PFSK-1 (cell line): ENCODE measurements around the gene BNIP5.

Experiments used
- FOXP2 ChIP-seq: optimal IDR thresholded peaks from 2 replicates; pipeline ENCODE3; 2011; ENCODE audit warnings: borderline replicate concordance, control low read depth, inconsistent platforms; ENCODE audit not compliant: insufficient read depth; ENCODE audit errors: extremely low read length, extremely low read depth
- POLR2AphosphoS5 ChIP-seq: IDR thresholded peaks from 2 replicates; pipeline ENCODE4 v1.6.1; 2012; ENCODE audit warnings: low read depth, mild to moderate bottlenecking, control low read depth, low read length, moderate library complexity
- SIN3A ChIP-seq: IDR thresholded peaks from 2 replicates; pipeline ENCODE4 v1.6.1; 2012; ENCODE audit warnings: mild to moderate bottlenecking, low read length, moderate library complexity, borderline replicate concordance; ENCODE audit not compliant: insufficient read depth
- TAF1 ChIP-seq: IDR thresholded peaks from 2 replicates; pipeline ENCODE4 v1.6.1; 2012; ENCODE audit warnings: low read length, control low read depth, borderline replicate concordance; ENCODE audit not compliant: insufficient read depth
- TF ChIP-seq, protein P1 (sequence below), 2 experiments: IDR thresholded peaks; 2 replicates each; pipeline versions ENCODE4 v1.6.1 to v1.8.0; 2011 to 2012; ENCODE audit warnings: low read depth in 2 of 2, low read length in 2 of 2, control low read depth in 1 of 2, inconsistent platforms in 1 of 2, mild to moderate bottlenecking in 1 of 2, moderate library complexity in 1 of 2; ENCODE audit not compliant: insufficient read depth in 1 of 2

Gene BNIP5

DNA sequence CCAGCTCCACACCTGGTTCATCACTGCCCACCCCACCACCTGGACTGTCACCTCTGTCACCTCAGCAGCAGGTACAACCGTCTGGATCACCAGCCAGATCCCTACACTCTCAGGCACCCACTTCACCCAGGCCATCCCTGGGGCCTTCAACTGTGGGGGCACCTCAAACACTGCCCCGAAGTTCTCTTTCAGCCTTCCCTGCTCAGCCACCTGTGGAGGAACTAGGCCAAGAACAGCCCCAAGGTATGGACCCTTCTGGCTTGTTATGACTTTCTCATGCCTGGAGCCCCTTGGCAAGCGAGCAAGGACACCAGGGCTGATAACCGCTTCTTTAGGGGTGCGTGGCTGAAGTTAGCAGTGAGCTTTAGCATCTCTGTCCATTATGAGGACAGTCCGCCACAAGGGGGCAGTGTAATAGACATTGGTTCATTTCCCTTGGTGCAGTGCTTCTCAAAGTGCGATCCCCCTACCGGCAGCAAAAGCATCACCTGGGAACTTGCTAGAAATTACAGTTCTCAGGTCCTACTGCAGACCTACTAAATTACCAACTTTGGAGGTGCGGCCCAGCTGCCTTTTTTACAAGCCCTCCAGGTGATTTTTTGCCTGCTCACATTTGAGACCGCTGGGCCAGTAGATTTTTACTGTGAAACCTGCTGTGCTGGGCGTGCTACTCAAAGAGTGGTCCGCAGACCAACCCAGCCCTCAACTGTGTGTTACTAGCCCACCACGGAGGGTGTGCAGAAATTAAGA is 34.3 kb downstream of the BNIP5 start:
- TF ChIP-seq POLR2AphosphoS5 (no peak), TAF1 (no peak), SIN3A (no peak), FOXP2 (no peak)
- TF ChIP-seq, protein P1, sequence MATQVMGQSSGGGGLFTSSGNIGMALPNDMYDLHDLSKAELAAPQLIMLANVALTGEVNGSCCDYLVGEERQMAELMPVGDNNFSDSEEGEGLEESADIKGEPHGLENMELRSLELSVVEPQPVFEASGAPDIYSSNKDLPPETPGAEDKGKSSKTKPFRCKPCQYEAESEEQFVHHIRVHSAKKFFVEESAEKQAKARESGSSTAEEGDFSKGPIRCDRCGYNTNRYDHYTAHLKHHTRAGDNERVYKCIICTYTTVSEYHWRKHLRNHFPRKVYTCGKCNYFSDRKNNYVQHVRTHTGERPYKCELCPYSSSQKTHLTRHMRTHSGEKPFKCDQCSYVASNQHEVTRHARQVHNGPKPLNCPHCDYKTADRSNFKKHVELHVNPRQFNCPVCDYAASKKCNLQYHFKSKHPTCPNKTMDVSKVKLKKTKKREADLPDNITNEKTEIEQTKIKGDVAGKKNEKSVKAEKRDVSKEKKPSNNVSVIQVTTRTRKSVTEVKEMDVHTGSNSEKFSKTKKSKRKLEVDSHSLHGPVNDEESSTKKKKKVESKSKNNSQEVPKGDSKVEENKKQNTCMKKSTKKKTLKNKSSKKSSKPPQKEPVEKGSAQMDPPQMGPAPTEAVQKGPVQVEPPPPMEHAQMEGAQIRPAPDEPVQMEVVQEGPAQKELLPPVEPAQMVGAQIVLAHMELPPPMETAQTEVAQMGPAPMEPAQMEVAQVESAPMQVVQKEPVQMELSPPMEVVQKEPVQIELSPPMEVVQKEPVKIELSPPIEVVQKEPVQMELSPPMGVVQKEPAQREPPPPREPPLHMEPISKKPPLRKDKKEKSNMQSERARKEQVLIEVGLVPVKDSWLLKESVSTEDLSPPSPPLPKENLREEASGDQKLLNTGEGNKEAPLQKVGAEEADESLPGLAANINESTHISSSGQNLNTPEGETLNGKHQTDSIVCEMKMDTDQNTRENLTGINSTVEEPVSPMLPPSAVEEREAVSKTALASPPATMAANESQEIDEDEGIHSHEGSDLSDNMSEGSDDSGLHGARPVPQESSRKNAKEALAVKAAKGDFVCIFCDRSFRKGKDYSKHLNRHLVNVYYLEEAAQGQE (IDR thresholded peaks at IDR 0.05; ENCODE audit: insufficient read depth in 1 of 2, low read depth in 2 of 2, low read length in 2 of 2), result no peak

DNA sequence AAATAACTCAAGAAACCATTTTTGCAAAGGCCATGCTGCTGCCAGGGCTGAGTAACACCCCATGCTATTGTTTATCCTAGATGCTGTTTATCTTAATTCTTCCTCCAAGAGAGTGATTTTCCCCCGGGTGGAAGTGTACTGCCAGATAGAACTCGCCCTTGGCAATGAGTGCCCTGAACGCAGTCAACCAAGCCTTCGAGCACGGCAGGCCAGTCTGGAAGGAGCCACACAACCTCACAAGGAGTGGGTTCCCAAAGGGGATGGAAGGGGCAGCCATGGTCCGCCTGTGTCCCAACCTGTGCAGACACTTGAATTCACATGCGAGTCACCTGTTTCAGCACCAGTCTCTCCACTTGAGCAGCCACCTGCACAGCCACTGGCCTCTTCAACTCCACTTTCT is 34.9 kb downstream of the BNIP5 start:
- TF ChIP-seq POLR2AphosphoS5, result no peak
- TF ChIP-seq FOXP2, result no peak
- no peak for TF ChIP-seq SIN3A
- no peak for TF ChIP-seq TAF1
- TF ChIP-seq, protein P1 (IDR thresholded peaks at IDR 0.05; ENCODE audit: insufficient read depth in 1 of 2, low read depth in 2 of 2, low read length in 2 of 2), result no peak

DNA sequence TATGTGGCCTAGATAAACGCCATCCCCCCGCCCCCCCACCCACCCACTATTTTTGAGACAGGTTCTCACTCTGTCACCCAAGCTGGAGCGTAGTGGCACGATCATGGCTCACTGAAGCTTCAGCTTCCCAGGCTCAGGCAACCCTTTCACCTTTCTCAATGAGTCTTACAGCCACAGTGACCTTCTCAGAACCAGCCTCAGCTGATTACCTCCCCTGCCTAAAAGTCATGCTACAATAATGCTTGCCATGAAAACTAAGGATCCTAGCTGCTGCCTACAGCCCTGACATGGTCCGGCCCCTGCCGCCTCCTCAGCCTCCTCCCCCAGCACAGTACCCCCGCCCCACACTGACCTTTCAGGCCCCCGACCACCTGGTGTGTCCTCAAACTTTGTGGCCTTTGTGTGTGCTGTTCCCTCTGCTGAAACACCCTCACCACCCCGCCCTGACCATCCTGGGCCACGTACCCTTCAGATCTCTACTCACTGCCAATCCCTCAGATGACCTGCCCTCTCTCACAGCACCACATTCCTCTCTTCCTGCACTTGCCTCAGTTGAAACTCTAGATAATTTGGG is 35.5 kb downstream of the BNIP5 start:
- TF ChIP-seq, protein P1 (IDR thresholded peaks at IDR 0.05; ENCODE audit: insufficient read depth in 1 of 2, low read depth in 2 of 2, low read length in 2 of 2), result no peak
- no peak for TF ChIP-seq SIN3A

DNA sequence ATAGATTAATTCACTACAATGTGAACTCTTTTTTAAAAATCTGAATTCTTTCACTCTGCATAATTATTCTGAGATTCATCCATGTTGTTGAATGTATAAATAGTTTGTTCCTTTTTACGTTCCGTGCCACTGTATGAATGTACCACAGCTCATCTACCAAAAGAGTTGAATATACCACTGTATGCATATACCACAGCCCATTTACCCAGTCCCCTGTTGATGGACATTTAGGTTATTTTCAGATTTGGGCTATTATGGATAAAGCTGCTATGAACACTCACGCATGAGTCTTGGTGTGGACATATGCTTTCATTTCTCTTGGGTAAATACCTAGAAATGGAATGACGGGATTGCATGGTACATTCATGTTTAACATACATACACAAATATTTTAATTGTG is 38.7 kb downstream of the BNIP5 start:
- TF ChIP-seq SIN3A, result no peak
- TF ChIP-seq POLR2AphosphoS5, result no peak
- TF ChIP-seq TAF1, result no peak
- TF ChIP-seq FOXP2, result no peak
- TF ChIP-seq, protein P1 (IDR thresholded peaks at IDR 0.05; ENCODE audit: insufficient read depth in 1 of 2, low read depth in 2 of 2, low read length in 2 of 2), result no peak

DNA sequence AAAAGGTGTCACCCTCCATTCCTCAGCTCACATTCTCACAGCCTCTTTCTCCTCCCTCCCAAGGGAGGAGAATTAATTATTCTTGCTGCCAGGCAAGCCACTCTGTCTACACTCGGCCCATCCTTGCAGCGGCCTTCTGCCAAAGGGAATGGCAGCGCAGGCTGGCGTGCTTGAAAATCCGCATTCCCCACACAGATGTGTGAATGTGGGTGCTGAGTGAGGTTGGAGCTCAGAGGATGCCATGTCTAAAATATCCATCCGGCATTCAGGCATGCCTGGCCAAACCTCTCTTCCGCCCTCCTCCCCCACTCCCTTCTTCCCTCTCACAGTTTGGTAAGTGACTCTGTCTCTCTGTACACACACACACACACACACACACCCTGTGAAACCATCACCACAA is 39.2 kb downstream of the BNIP5 start:
- TF ChIP-seq POLR2AphosphoS5 (no peak), SIN3A (no peak), FOXP2 (no peak), TAF1 (no peak)
- TF ChIP-seq, protein P1 (IDR thresholded peaks at IDR 0.05; ENCODE audit: insufficient read depth in 1 of 2, low read depth in 2 of 2, low read length in 2 of 2), result no peak
